ENCODE measurements around the gene SMAD6. TPM values are rescaled to one million over a fixed set of nuclear protein-coding genes. Genes with fewer than 3 reads are reported as not detected.
A peak's percentile ranks its signal among the peaks of the same experiment; 100 is the strongest.
"Not testable (repeated sequence)": the region's sequence is repeated elsewhere in the genome, so short reads cannot be mapped to it uniquely, and the experiment has no call there.

SMAD6 gene
- total RNA-seq, 1 donor from 2014 or later: 14.6 TPM

GRCh38 chr15:66685638-66686150 lies 16.3 kb upstream of the SMAD6 start:
- no peak overlapping the region for H3K27ac Mint-ChIP-seq (ENCODE audit: unreplicated experiment)
- no peaks in the 10 kb centered on the region for H3K4me1 Mint-ChIP-seq (ENCODE audit: unreplicated experiment)
- peak; percentile 52 for TF ChIP-seq CTCF (IDR thresholded peaks at IDR 0.05)
- H3K27me3 Mint-ChIP-seq (ENCODE audit: unreplicated experiment): no peaks in the 10 kb centered on the region
- H3K4me3 Mint-ChIP-seq (ENCODE audit: unreplicated experiment): no peak overlapping the region
- H3K9me3 Mint-ChIP-seq (ENCODE audit: unreplicated experiment): peaks cover 9% of the 10 kb centered on the region
- DNase-seq (ENCODE audit: extremely low spot score, unreplicated experiment): no peak
- H3K36me3 Mint-ChIP-seq (ENCODE audit: unreplicated experiment): no peaks in the 10 kb centered on the region

- not testable (repeated sequence) for DNase-seq (ENCODE audit: extremely low spot score, unreplicated experiment); H3K4me3 Mint-ChIP-seq (ENCODE audit: unreplicated experiment); H3K4me1 Mint-ChIP-seq (ENCODE audit: unreplicated experiment); H3K27ac Mint-ChIP-seq (ENCODE audit: unreplicated experiment); H3K9me3 Mint-ChIP-seq (ENCODE audit: unreplicated experiment); H3K36me3 Mint-ChIP-seq (ENCODE audit: unreplicated experiment); H3K27me3 Mint-ChIP-seq (ENCODE audit: unreplicated experiment)
Observed at GRCh38 chr15:66690912-66691311, 11.1 kb upstream of the SMAD6 start.

- H3K27ac Mint-ChIP-seq (ENCODE audit: unreplicated experiment): no peak overlapping the region
- H3K9me3 Mint-ChIP-seq (ENCODE audit: unreplicated experiment): no peaks in the 10 kb centered on the region
- H3K27me3 Mint-ChIP-seq (ENCODE audit: unreplicated experiment): no peaks in the 10 kb centered on the region
- H3K36me3 Mint-ChIP-seq (ENCODE audit: unreplicated experiment): no peaks in the 10 kb centered on the region
- no peak for TF ChIP-seq CTCF (IDR thresholded peaks at IDR 0.05)
- no peak overlapping the region for H3K4me3 Mint-ChIP-seq (ENCODE audit: unreplicated experiment)
- no peak for DNase-seq (ENCODE audit: extremely low spot score, unreplicated experiment)
- H3K4me1 Mint-ChIP-seq (ENCODE audit: unreplicated experiment): no peaks in the 10 kb centered on the region
Observed at GRCh38 chr15:66691727-66692126, 10.3 kb upstream of the SMAD6 start.

- no peaks in the 10 kb centered on the region for H3K36me3 Mint-ChIP-seq (ENCODE audit: unreplicated experiment)
- H3K4me3 Mint-ChIP-seq (ENCODE audit: unreplicated experiment): no peak overlapping the region
- DNase-seq (ENCODE audit: extremely low spot score, unreplicated experiment): no peak
- H3K27ac Mint-ChIP-seq (ENCODE audit: unreplicated experiment): no peak overlapping the region
- no peaks in the 10 kb centered on the region for H3K4me1 Mint-ChIP-seq (ENCODE audit: unreplicated experiment)
- H3K9me3 Mint-ChIP-seq (ENCODE audit: unreplicated experiment): no peaks in the 10 kb centered on the region
- TF ChIP-seq CTCF (IDR thresholded peaks at IDR 0.05): no peak
- no peaks in the 10 kb centered on the region for H3K27me3 Mint-ChIP-seq (ENCODE audit: unreplicated experiment)
Observed at GRCh38 chr15:66692391-66692790, 9.6 kb upstream of the SMAD6 start.

GRCh38 chr15:66692808-66693596 lies 9.0 kb upstream of the SMAD6 start:
- no peaks in the 10 kb centered on the region for H3K27me3 Mint-ChIP-seq (ENCODE audit: unreplicated experiment)

More at GRCh38 chr15:66692808-66693596, 9.0 kb upstream of the SMAD6 start:
- Mint-ChIP-seq H3K27ac (ENCODE audit: unreplicated experiment) (no peak overlapping the region), H3K36me3 (ENCODE audit: unreplicated experiment) (no peaks in the 10 kb centered on the region), H3K4me1 (ENCODE audit: unreplicated experiment) (peaks cover 2% of the 10 kb centered on the region), H3K4me3 (ENCODE audit: unreplicated experiment) (no peak overlapping the region), H3K9me3 (ENCODE audit: unreplicated experiment) (no peaks in the 10 kb centered on the region)
- no peak for TF ChIP-seq CTCF (IDR thresholded peaks at IDR 0.05)
- DNase-seq (ENCODE audit: extremely low spot score, unreplicated experiment): no peak
